ENCODE data around the gene VGLL2. TPM values are rescaled to one million over a fixed set of nuclear protein-coding genes. Genes with fewer than 3 reads are reported as not detected.

The VGLL2 gene, protein sequence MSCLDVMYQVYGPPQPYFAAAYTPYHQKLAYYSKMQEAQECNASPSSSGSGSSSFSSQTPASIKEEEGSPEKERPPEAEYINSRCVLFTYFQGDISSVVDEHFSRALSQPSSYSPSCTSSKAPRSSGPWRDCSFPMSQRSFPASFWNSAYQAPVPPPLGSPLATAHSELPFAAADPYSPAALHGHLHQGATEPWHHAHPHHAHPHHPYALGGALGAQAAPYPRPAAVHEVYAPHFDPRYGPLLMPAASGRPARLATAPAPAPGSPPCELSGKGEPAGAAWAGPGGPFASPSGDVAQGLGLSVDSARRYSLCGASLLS
- total RNA-seq: not detected

DNA sequence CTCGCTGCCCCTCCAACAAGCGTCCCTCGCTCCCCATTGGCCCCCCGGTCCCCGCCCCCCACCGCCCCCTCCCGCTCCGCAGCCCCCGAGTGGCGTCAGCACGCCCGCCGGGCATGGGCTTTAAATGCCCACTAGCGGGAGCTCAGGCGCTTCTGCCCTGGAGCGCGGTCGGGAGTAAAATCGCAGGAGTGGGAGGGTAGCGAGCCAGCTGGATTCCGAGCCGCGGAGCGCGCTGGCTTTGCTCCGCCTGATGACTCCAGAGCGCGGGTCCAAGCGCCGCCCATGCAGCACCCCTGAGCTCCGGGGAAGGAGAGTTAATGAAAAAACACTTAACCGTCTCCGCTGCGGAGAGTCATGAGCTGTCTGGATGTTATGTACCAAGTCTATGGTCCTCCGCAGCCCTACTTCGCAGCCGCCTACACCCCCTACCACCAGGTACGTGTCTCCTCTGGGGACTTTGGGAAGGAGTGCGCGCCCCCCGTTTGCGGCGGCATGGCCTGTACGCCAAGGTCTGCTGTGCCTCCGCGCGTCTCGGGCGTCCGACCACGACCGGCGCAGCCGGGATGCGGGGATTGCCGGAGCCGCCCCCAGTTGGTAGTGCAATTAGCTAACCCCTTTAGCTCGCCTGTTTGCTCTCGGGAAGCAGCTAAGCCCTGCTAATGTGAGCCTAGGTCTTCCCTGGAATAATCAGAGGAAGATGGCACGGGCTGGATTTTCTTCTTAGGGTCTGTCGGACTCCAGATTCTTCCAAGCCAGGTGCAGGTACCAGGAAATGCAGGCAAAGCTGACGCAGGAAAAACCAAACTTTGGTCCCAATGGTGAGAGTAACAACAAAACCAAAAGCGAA is at the start of gene VGLL2:
TSS of gene VGLL2 (plus strand) at position 149 of the 847 bp plus-strand sequence. CDS start at position 355, 206 bp downstream.

Other genes starting within 250 kb of the VGLL2 start
- not detected for gene ROS1, start 160.4 kb downstream of the VGLL2 start, total RNA-seq
- 1 to 10 TPM; 7.7 to 8.4 TPM for gene DCBLD1, start 217.1 kb downstream of the VGLL2 start, total RNA-seq

Data from activated naive CD4-positive, alpha-beta T cell treated with anti-CD3 and anti-CD28 coated beads, Interleukin-2, amount 10 ng/mL, durations not matched to agents 5 hours and 36 hours (primary cell).